ENCODE results near the gene FCRL3. TPM values are rescaled to one million over a fixed set of nuclear protein-coding genes. Genes with fewer than 3 reads are reported as not detected.

FCRL3 gene
- total and polyA plus RNA-seq, 2 donors from 2014 or later = 1.4 TPM; not detected in 1

DNA sequence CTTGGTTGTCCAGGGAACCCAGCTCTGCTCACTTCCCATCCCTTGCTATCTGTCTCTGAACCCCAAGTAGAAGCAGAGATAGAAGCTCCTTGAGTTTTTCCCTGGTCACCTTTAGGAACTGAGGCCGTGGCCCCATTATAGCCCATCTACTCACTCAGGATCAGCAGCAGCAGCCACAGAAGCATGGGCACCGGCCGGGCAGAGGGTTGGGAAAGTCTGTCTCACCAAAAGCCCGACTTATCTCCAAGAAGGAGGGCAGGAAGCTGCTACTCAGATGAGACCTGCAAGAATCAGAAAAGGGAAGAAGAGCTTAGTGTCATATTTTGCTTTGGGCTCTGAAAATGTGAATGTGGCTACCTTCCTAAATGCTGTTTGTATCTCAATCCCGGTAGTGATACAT lies 264 bp downstream of the FCRL3 start:
- H3K9me3 ChIP-seq (ENCODE audit: control insufficient read depth in 2 of 3, insufficient read depth in 1 of 3, low read length in 3 of 3) = no peaks in the 10 kb centered on the region
- FAIRE-seq (no peak), DNase-seq (no peak)
- H3K4me3 ChIP-seq (ENCODE audit: low read length in 3 of 3) = no peak overlapping the region
- no peak overlapping the region for H3K27ac ChIP-seq (ENCODE audit: low read depth in 2 of 2, low read length in 2 of 2)
- TF ChIP-seq, protein P1, sequence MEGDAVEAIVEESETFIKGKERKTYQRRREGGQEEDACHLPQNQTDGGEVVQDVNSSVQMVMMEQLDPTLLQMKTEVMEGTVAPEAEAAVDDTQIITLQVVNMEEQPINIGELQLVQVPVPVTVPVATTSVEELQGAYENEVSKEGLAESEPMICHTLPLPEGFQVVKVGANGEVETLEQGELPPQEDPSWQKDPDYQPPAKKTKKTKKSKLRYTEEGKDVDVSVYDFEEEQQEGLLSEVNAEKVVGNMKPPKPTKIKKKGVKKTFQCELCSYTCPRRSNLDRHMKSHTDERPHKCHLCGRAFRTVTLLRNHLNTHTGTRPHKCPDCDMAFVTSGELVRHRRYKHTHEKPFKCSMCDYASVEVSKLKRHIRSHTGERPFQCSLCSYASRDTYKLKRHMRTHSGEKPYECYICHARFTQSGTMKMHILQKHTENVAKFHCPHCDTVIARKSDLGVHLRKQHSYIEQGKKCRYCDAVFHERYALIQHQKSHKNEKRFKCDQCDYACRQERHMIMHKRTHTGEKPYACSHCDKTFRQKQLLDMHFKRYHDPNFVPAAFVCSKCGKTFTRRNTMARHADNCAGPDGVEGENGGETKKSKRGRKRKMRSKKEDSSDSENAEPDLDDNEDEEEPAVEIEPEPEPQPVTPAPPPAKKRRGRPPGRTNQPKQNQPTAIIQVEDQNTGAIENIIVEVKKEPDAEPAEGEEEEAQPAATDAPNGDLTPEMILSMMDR (IDR thresholded peaks at IDR 0.05; ENCODE audit: borderline replicate concordance, extremely low read depth, insufficient read depth) = no peak
- H3K36me3 ChIP-seq (ENCODE audit: control insufficient read depth in 2 of 3, insufficient read depth in 3 of 3, low read length in 3 of 3) = no peaks in the 10 kb centered on the region
- H3K4me1 ChIP-seq (ENCODE audit: control insufficient read depth in 2 of 3, insufficient read depth in 2 of 3, low read depth in 1 of 3, low read length in 3 of 3) = no peaks in the 10 kb centered on the region
- H3K27me3 ChIP-seq (ENCODE audit: control insufficient read depth, insufficient read depth, low read length) = no peaks in the 10 kb centered on the region
- intact Hi-C loops (cut with DNase I) = no loop called here
- no peak overlapping the region for H3K9ac ChIP-seq (ENCODE audit: low read length in 3 of 3)

- H3K36me3 ChIP-seq (ENCODE audit: control insufficient read depth in 2 of 3, insufficient read depth in 3 of 3, low read length in 3 of 3) = no peaks in the 10 kb centered on the region
- no peak overlapping the region for H3K4me3 ChIP-seq (ENCODE audit: low read length in 3 of 3)
- DNase-seq (no peak), FAIRE-seq (no peak)
- H3K4me1 ChIP-seq (ENCODE audit: control insufficient read depth in 2 of 3, insufficient read depth in 2 of 3, low read depth in 1 of 3, low read length in 3 of 3) = no peaks in the 10 kb centered on the region
- H3K9me3 ChIP-seq (ENCODE audit: control insufficient read depth in 2 of 3, insufficient read depth in 1 of 3, low read length in 3 of 3) = no peaks in the 10 kb centered on the region
- no peak overlapping the region for H3K9ac ChIP-seq (ENCODE audit: low read length in 3 of 3)
- intact Hi-C loops (cut with DNase I) = no loop called here
- no peaks in the 10 kb centered on the region for H3K27me3 ChIP-seq (ENCODE audit: control insufficient read depth, insufficient read depth, low read length)
- TF ChIP-seq, protein P1 (IDR thresholded peaks at IDR 0.05; ENCODE audit: borderline replicate concordance, extremely low read depth, insufficient read depth) = no peak
- no peak overlapping the region for H3K27ac ChIP-seq (ENCODE audit: low read depth in 2 of 2, low read length in 2 of 2)
Observed at GRCh38 chr1:157697781-157698569, 2.6 kb downstream of the FCRL3 start.

- intact Hi-C loops (cut with DNase I) = no loop called here
- Histone ChIP-seq H3K4me1 (ENCODE audit: control insufficient read depth in 2 of 3, insufficient read depth in 2 of 3, low read depth in 1 of 3, low read length in 3 of 3) (no peaks in the 10 kb centered on the region), H3K27ac (ENCODE audit: low read depth in 2 of 2, low read length in 2 of 2) (no peak overlapping the region), H3K27me3 (ENCODE audit: control insufficient read depth, insufficient read depth, low read length) (no peaks in the 10 kb centered on the region), H3K4me3 (ENCODE audit: low read length in 3 of 3) (no peak overlapping the region), H3K9ac (ENCODE audit: low read length in 3 of 3) (no peak overlapping the region), H3K36me3 (ENCODE audit: control insufficient read depth in 2 of 3, insufficient read depth in 3 of 3, low read length in 3 of 3) (no peaks in the 10 kb centered on the region), H3K9me3 (ENCODE audit: control insufficient read depth in 2 of 3, insufficient read depth in 1 of 3, low read length in 3 of 3) (no peaks in the 10 kb centered on the region)
- FAIRE-seq (no peak), DNase-seq (no peak)
- TF ChIP-seq, protein P1 (IDR thresholded peaks at IDR 0.05; ENCODE audit: borderline replicate concordance, extremely low read depth, insufficient read depth) = no peak
Observed at GRCh38 chr1:157696966-157697628, 3.5 kb downstream of the FCRL3 start.
